Activated T-helper 9 cell treated with anti-CD3 and anti-CD28 coated beads, Interleukin-2, amount 50 U/mL, for 16 hours (primary cell): ENCODE results near the gene APH1B.

Experiments
- DNase-seq: peaks from one replicate; pipeline ENCODE4 v3.0.0-alpha.2; 2020; ENCODE audit warnings: low read depth

APH1B gene

GRCh38 chr15:63353261-63353660, 75.9 kb downstream of the APH1B start:
- DNase-seq = no peak

GRCh38 chr15:63353887-63354286, 76.5 kb downstream of the APH1B start:
- DNase-seq = no peak

GRCh38 chr15:63354821-63355650, 77.6 kb downstream of the APH1B start:
- no peak for DNase-seq

GRCh38 chr15:63357061-63357460, 79.7 kb downstream of the APH1B start:
- DNase-seq = no peak

DNA sequence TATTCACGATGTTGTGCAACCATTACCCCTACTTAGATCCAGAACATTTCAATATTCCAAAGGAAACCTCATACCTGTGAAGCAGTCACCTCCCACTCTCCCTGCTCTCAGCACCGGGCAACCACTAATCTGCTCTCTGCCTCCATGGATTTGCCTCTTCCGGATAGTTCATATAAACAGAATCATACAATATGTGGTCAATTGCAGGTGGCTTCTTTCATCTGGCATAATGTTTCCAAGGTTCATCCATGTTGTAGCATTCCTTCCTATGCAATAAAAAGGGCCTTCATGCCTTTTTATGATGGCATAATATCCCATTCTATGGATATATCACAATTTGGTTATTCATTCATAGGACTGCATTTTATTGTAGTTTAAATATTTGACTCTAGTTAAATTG, 80.3 kb downstream of the APH1B start:
- no peak for DNase-seq

DNA sequence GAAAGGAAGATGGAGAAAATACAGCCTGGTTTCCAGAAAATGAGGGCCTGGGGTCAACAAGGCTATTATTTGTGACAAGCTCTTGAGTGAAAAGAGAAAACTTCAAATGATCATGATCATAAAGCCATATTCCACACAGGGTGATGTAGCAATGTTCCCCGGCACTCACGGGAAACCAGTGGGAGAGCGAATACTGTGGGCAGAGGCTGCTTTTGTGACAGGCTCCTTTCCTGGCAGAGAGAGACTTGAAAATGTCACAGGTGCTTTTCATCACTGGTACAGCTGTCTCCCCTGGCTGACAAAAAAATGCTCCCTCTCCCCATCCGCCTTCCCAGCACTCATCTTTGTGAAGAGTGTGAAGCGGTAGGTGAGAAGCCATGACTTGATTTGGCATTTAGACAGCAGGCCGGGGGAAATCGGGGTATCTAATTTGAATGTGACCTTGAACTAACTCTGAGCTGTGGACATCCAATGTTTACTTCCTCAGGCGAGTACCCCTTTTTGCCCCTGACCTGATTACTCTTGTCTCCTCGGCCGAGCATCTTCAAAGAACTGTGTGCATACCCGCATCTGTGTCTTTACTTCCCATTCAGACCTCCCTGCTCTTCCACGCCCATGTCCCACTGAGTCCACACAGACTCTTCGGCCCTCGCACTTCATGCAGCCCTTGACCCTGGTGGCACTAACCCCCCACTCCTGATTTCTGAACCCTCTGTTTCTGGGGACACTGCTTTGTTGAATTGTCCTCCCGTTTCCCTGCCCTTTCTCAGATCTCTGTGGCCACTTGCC, 81.0 kb downstream of the APH1B start:
- no peak for DNase-seq
